Measurements from ENCODE around the gene LUC7L. TPM values are rescaled to one million over a fixed set of nuclear protein-coding genes. Genes with fewer than 3 reads are reported as not detected.

LUC7L gene
- total and polyA plus RNA-seq, 10 of the 15 experiments (the other 5 are each of a cell fraction or from before 2014, with no cell fraction given): 2.3 to 59.6 (median 44.1) TPM

DNA sequence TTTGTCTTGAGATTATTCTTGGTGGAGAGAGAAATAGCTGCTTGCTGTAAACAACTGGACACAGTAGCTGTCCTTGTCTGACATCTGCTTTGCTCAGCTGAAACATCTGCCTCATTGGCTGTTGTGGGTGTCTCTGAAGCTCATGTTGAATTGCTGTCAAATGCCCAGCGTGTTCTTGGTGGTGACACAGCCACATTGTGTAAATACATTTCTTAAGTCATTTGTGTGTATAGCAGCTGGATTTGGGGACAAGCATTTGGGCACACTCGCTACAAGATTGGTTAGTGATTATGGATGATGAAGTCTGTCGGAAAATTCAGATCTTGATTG, 10.7 kb upstream of the LUC7L start:
- no peak for DNase-seq (ENCODE audit: low read depth, low spot score)
- no peak overlapping the region for H3K4me3 ChIP-seq
- 93% methylated on average over 3 of the region's 3 CpGs for WGBS (ENCODE audit: insufficient coverage, insufficient replicate concordance, low lambda C conversion rate, missing lambda C conversion rate)
- no peaks in the 10 kb centered on the region for H3K27me3 ChIP-seq (replicated peaks in 1 of 2; ENCODE audit: control insufficient read depth in 2 of 2, insufficient read depth in 2 of 2, low read length in 1 of 2)
- H3K27ac ChIP-seq (ENCODE audit: control insufficient read depth, insufficient read depth): peak overlapping the region; percentile 5; the same call in 1 of the 2 replicates
- in situ Hi-C loops (cut with MboI) (no loop called here), intact Hi-C loops (cut with micrococcal nuclease; ENCODE audit: unreplicated experiment) (no loop called here)
- H3K9ac ChIP-seq (ENCODE audit: control insufficient read depth, insufficient read depth, low read length): no peak overlapping the region
- H3K4me1 ChIP-seq (ENCODE audit: control insufficient read depth, insufficient read depth, low read length): peaks cover 23% of the 10 kb centered on the region
- H3K9me3 ChIP-seq (replicated peaks; ENCODE audit: control insufficient read depth, insufficient read depth, low read length): no peaks in the 10 kb centered on the region
- H3K36me3 ChIP-seq (ENCODE audit: control insufficient read depth in 2 of 2, insufficient read depth in 2 of 2, low read length in 1 of 2): no peaks in the 10 kb centered on the region; a peak in 1 of 4 replicates
- ChIA-PET CTCF (interaction anchor here (1.5 to 2.0 kb wide), 2 partner anchors 9 to 12 kb away, joined by 4 to 7 read pairs; no protein-coding TSS in a partner anchor), POLR2A (interaction anchor here (0.5 to 2.0 kb wide), 4 partner anchors 11 to 156 kb away, joined by 4 to 11 read pairs (median 8); partner anchors contain the start of gene LUC7L), RAD21 (ENCODE audit: unreplicated experiment) (interaction anchor here (1.4 kb wide), 1 partner anchor 109 kb away, joined by 5 read pairs; no protein-coding TSS in a partner anchor), SMC1A (ENCODE audit: uncharacterized antibody, unreplicated experiment) (interaction anchor here (0.7 to 2.1 kb wide), 7 partner anchors 9 to 1599 kb away, joined by 3 to 10 read pairs (median 4); partner anchors contain the start of gene LUC7L)
- no peak overlapping the region for H2AFZ ChIP-seq (ENCODE audit: control insufficient read depth, low read depth, low read length)
- H4K20me1 ChIP-seq (ENCODE audit: control insufficient read depth, insufficient read depth): no peaks in the 10 kb centered on the region
- no TSS peak for BruUV-seq (replicated peaks)
- peak overlapping the region; percentile 45; the same call in 1 of the 2 replicates for H3K4me2 ChIP-seq (ENCODE audit: control insufficient read depth, insufficient read depth)
- TF ChIP-seq MTA2 (IDR thresholded peaks at IDR 0.05; ENCODE audit: low read depth): no peak
- TF ChIP-seq SIN3A (IDR thresholded peaks at IDR 0.05; ENCODE audit: low read depth, low read length): no peak
- no peak for TF ChIP-seq PAX5 (IDR thresholded peaks at IDR 0.05; ENCODE audit: borderline replicate concordance, low read depth, low read length)
- TF ChIP-seq FOXM1 (IDR thresholded peaks at IDR 0.05; ENCODE audit: low read depth, low read length): no peak
- no peak for TF ChIP-seq IRF4 (IDR thresholded peaks at IDR 0.05; ENCODE audit: low read depth, low read length)
- TF ChIP-seq MEF2A (IDR thresholded peaks at IDR 0.05; ENCODE audit: insufficient read depth, low read depth, low read length): no peak
- TF ChIP-seq, protein P1, sequence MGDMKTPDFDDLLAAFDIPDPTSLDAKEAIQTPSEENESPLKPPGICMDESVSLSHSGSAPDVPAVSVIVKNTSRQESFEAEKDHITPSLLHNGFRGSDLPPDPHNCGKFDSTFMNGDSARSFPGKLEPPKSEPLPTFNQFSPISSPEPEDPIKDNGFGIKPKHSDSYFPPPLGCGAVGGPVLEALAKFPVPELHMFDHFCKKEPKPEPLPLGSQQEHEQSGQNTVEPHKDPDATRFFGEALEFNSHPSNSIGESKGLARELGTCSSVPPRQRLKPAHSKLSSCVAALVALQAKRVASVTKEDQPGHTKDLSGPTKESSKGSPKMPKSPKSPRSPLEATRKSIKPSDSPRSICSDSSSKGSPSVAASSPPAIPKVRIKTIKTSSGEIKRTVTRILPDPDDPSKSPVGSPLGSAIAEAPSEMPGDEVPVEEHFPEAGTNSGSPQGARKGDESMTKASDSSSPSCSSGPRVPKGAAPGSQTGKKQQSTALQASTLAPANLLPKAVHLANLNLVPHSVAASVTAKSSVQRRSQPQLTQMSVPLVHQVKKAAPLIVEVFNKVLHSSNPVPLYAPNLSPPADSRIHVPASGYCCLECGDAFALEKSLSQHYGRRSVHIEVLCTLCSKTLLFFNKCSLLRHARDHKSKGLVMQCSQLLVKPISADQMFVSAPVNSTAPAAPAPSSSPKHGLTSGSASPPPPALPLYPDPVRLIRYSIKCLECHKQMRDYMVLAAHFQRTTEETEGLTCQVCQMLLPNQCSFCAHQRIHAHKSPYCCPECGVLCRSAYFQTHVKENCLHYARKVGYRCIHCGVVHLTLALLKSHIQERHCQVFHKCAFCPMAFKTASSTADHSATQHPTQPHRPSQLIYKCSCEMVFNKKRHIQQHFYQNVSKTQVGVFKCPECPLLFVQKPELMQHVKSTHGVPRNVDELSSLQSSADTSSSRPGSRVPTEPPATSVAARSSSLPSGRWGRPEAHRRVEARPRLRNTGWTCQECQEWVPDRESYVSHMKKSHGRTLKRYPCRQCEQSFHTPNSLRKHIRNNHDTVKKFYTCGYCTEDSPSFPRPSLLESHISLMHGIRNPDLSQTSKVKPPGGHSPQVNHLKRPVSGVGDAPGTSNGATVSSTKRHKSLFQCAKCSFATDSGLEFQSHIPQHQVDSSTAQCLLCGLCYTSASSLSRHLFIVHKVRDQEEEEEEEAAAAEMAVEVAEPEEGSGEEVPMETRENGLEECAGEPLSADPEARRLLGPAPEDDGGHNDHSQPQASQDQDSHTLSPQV (IDR thresholded peaks at IDR 0.05): no peak
- FAIRE-seq: no peak
- no peak for ATAC-seq
- H3K79me2 ChIP-seq (ENCODE audit: control insufficient read depth, insufficient read depth, low read length): peaks cover 5% of the 10 kb centered on the region
